ENCODE measurements around the gene SPARCL1.

Gene SPARCL1

GRCh38 chr4:87433342-87433741 is 95.8 kb downstream of the SPARCL1 start:
- DNase-seq: no peak

GRCh38 chr4:87430038-87430437 is 99.1 kb downstream of the SPARCL1 start:
- no peak for DNase-seq

GRCh38 chr4:87428979-87429378 is 100.2 kb downstream of the SPARCL1 start:
- no peak for DNase-seq

GRCh38 chr4:87427518-87427868 is 101.7 kb downstream of the SPARCL1 start:
- no peak for DNase-seq

- DNase-seq: no peak
Measured at GRCh38 chr4:87426865-87427517, 102.2 kb downstream of the SPARCL1 start.

- no peak for DNase-seq
Measured at GRCh38 chr4:87425711-87426110, 103.5 kb downstream of the SPARCL1 start.

GRCh38 chr4:87424099-87424543 is 105.1 kb downstream of the SPARCL1 start:
- DNase-seq: peak in 1 of 2 experiments; percentile 29

Data from Kasumi-1 (cell line).